ENCODE data around the gene TRABD2B.

The TRABD2B gene

GRCh38 chr1:47827109-47827508 is 170.1 kb downstream of the TRABD2B start:
- no peak for DNase-seq (ENCODE audit: low read depth in 3 of 3)

GRCh38 chr1:47824716-47825115 is 172.5 kb downstream of the TRABD2B start:
- DNase-seq (ENCODE audit: low read depth in 3 of 3): no peak

GRCh38 chr1:47824297-47824696 is 172.9 kb downstream of the TRABD2B start:
- DNase-seq (ENCODE audit: low read depth in 3 of 3): no peak

- no peak for DNase-seq (ENCODE audit: low read depth in 3 of 3)
Measured at GRCh38 chr1:47823040-47823808, 174.0 kb downstream of the TRABD2B start.

- no peak for DNase-seq (ENCODE audit: low read depth in 3 of 3)
Measured at GRCh38 chr1:47821760-47822159, 175.4 kb downstream of the TRABD2B start.

- no peak for DNase-seq (ENCODE audit: low read depth in 3 of 3)
Measured at GRCh38 chr1:47819574-47819888, 177.7 kb downstream of the TRABD2B start.

GRCh38 chr1:47818682-47819573 is 178.3 kb downstream of the TRABD2B start:
- DNase-seq (ENCODE audit: low read depth in 3 of 3): no peak

- DNase-seq (ENCODE audit: low read depth in 3 of 3): no peak
Measured at GRCh38 chr1:47817861-47818260, 179.3 kb downstream of the TRABD2B start.

- no peak for DNase-seq (ENCODE audit: low read depth in 3 of 3)
Measured at GRCh38 chr1:47816325-47817071, 180.7 kb downstream of the TRABD2B start.

GRCh38 chr1:47814612-47815395 is 182.4 kb downstream of the TRABD2B start:
- DNase-seq (ENCODE audit: low read depth in 3 of 3): no peak

- no peak for DNase-seq (ENCODE audit: low read depth in 3 of 3)
Measured at GRCh38 chr1:47813970-47814369, 183.2 kb downstream of the TRABD2B start.

- DNase-seq (ENCODE audit: low read depth in 3 of 3): no peak
Measured at GRCh38 chr1:47812904-47813514, 184.2 kb downstream of the TRABD2B start.

GRCh38 chr1:47810964-47811682 is 186.1 kb downstream of the TRABD2B start:
- DNase-seq (ENCODE audit: low read depth in 3 of 3): no peak

- no peak for DNase-seq (ENCODE audit: low read depth in 3 of 3)
Measured at GRCh38 chr1:47809301-47810084, 187.7 kb downstream of the TRABD2B start.

GRCh38 chr1:47808612-47809011 is 188.6 kb downstream of the TRABD2B start:
- DNase-seq (ENCODE audit: low read depth in 3 of 3): no peak

- DNase-seq (ENCODE audit: low read depth in 3 of 3): no peak
Measured at GRCh38 chr1:47805921-47806361, 191.2 kb downstream of the TRABD2B start.

GRCh38 chr1:47805018-47805417 is 192.2 kb downstream of the TRABD2B start:
- no peak for DNase-seq (ENCODE audit: low read depth in 3 of 3)

GRCh38 chr1:47803815-47804501 is 193.2 kb downstream of the TRABD2B start:
- DNase-seq (ENCODE audit: low read depth in 3 of 3): no peak

GRCh38 chr1:47797575-47797974 is 199.6 kb downstream of the TRABD2B start:
- no peak for DNase-seq (ENCODE audit: low read depth in 3 of 3)
